GM12878 (cell line): ENCODE results near the gene IL27RA. TPM values are rescaled to one million over a fixed set of nuclear protein-coding genes. Genes with fewer than 3 reads are reported as not detected.
A peak's percentile ranks its signal among the peaks of the same experiment; 100 is the strongest.

Experiments
- CBX3 ChIP-seq: fragments of 200-600 bp; sonication (generic); IDR thresholded peaks from 2 replicates; pipeline ENCODE4 v1.6.1; 2016; ENCODE audit warnings: low read depth, borderline replicate concordance
- ESRRA ChIP-seq: IDR thresholded peaks from 2 replicates; pipeline ENCODE4 v1.6.1; 2012; ENCODE audit warnings: mild to moderate bottlenecking, low read length, improper control_type of control experiment
- HDAC6 ChIP-seq: fragments of 200-600 bp; sonication (generic); IDR thresholded peaks from one replicate; pipeline ENCODE4 v1.8.0; 2017; ENCODE audit warnings: antibody characterized with exemption; ENCODE audit not compliant: unreplicated experiment
- HDGF ChIP-seq: fragments of 450-650 bp; IDR thresholded peaks from 2 replicates; pipeline ENCODE4 v1.6.1; 2016; ENCODE audit warnings: antibody characterized with exemption
- KLF5 ChIP-seq: fragments of 450-650 bp; IDR thresholded peaks from 2 replicates; pipeline ENCODE4 v1.6.1; 2014; ENCODE audit warnings: mild to moderate bottlenecking; ENCODE audit not compliant: partially characterized antibody
- MTA3 ChIP-seq: IDR thresholded peaks from 2 replicates; pipeline ENCODE4 v1.6.1; 2012; ENCODE audit warnings: low read length, inconsistent platforms, borderline replicate concordance
- NFYA ChIP-seq: IDR thresholded peaks from 2 replicates; pipeline ENCODE4 v1.6.1; 2011; ENCODE audit warnings: low read depth, mild to moderate bottlenecking, low read length, improper control_type of control experiment, borderline replicate concordance
- POLR2A ChIP-seq: IDR thresholded peaks from 2 replicates; pipeline ENCODE4 v1.6.1; 2011; ENCODE audit warnings: low read depth, mild to moderate bottlenecking, low read length
- RFX5 ChIP-seq: IDR thresholded peaks from 2 replicates; pipeline ENCODE4 v1.6.1; 2011; ENCODE audit warnings: low read depth, low read length, improper control_type of control experiment
- SIN3A ChIP-seq: IDR thresholded peaks from 2 replicates; pipeline ENCODE4 v1.6.1; 2012; ENCODE audit warnings: low read depth, low read length, improper control_type of control experiment
- SIX5 ChIP-seq: IDR thresholded peaks from 2 replicates; pipeline ENCODE4 v1.6.1; 2011; ENCODE audit warnings: mild to moderate bottlenecking, low read depth, low read length, moderate library complexity; ENCODE audit not compliant: severe bottlenecking
- SMAD5 ChIP-seq: IDR thresholded peaks from 2 replicates; pipeline ENCODE4 v1.6.1; 2016; ENCODE audit warnings: antibody characterized with exemption, low read depth
- SMC3 ChIP-seq: IDR thresholded peaks from 2 replicates; pipeline ENCODE4 v1.6.1; 2011; ENCODE audit warnings: low read length, improper control_type of control experiment, borderline replicate concordance
- SP1 ChIP-seq: IDR thresholded peaks from one replicate; pipeline ENCODE4 v1.6.1; 2011; ENCODE audit warnings: low read depth, low read length
- SREBF2 ChIP-seq: IDR thresholded peaks from 2 replicates; pipeline ENCODE4 v1.6.1; 2012; ENCODE audit warnings: mild to moderate bottlenecking, low read length
- SUZ12 ChIP-seq: fragments of 200-600 bp; sonication (generic); IDR thresholded peaks from one replicate; pipeline ENCODE4 v1.6.1; 2018; ENCODE audit warnings: antibody characterized with exemption, mild to moderate bottlenecking; ENCODE audit not compliant: unreplicated experiment
- TARDBP ChIP-seq: IDR thresholded peaks from 2 replicates; pipeline ENCODE4 v1.6.1; 2016; ENCODE audit warnings: borderline replicate concordance
- TCF7 ChIP-seq: IDR thresholded peaks from 2 replicates; pipeline ENCODE4 v1.6.1; 2014; ENCODE audit warnings: antibody characterized with exemption, borderline replicate concordance
- YY1 ChIP-seq: IDR thresholded peaks from 2 replicates; pipeline ENCODE4 v1.6.1; 2011; ENCODE audit warnings: low read depth, mild to moderate bottlenecking, low read length
- ZNF207 ChIP-seq: fragments of 450-650 bp; IDR thresholded peaks from 2 replicates; pipeline ENCODE4 v1.6.1; 2014; ENCODE audit warnings: antibody characterized with exemption, mild to moderate bottlenecking, borderline replicate concordance
- polyA plus RNA-seq, 11 experiments: library from polyadenylated mRNA; depleted of rRNA in 4 of 11; unstranded in 6 of 11; stranded (reverse) in 5 of 11; fragments of >200 nt; fragmentation: Nextera tagmentation in 4 of 11; fragmentation: Illumina TruSeq in 1 of 11; extraction: Ambion mirVana in 4 of 11; extraction: Trizol in 1 of 11; gene quantifications; 1 replicate in 1 of 11; 2 replicates in 10 of 11; pipeline versions ENCODE4 v1.2.1 to v1.2.3, GENCODE V29; 2011 to 2016; ENCODE audit warnings: inconsistent platforms in 2 of 11, missing spikeins in 2 of 11, low read depth in 1 of 11
- total RNA-seq, 4 experiments: library from RNA; depleted of rRNA in 3 of 4; stranded (reverse); fragments of >200 nt in 3 of 4; fragmentation: Illumina TruSeq in 1 of 4; extraction: Trizol in 1 of 4; gene quantifications; 2 replicates each; pipeline versions ENCODE4 v1.2.1 to v1.2.3, GENCODE V29; 2013 to 2021
- TF ChIP-seq, protein P1 (sequence below): IDR thresholded peaks from 2 replicates; pipeline ENCODE4 v1.6.1; 2011; ENCODE audit warnings: borderline replicate concordance, low read depth, mild to moderate bottlenecking, moderate library complexity, low read length; ENCODE audit not compliant: insufficient read depth, poor library complexity, severe bottlenecking
- TF ChIP-seq, protein P2 (sequence below): IDR thresholded peaks from 2 replicates; pipeline ENCODE4 v1.6.1; 2012; ENCODE audit warnings: improper control_type of control experiment, low read depth, low read length; ENCODE audit not compliant: insufficient replicate concordance
- TF ChIP-seq, protein P3 (sequence below): fragments of 450-650 bp; conservative IDR thresholded peaks from 2 replicates; pipeline ENCODE4 v1.6.1; 2017; ENCODE audit warnings: mild to moderate bottlenecking, moderate library complexity

IL27RA gene
- total and polyA plus RNA-seq, 10 of the 15 experiments (the other 5 are each of a cell fraction or from before 2014, with no cell fraction given), result 8.4 to 63.5 (median 41.2) TPM

DNA sequence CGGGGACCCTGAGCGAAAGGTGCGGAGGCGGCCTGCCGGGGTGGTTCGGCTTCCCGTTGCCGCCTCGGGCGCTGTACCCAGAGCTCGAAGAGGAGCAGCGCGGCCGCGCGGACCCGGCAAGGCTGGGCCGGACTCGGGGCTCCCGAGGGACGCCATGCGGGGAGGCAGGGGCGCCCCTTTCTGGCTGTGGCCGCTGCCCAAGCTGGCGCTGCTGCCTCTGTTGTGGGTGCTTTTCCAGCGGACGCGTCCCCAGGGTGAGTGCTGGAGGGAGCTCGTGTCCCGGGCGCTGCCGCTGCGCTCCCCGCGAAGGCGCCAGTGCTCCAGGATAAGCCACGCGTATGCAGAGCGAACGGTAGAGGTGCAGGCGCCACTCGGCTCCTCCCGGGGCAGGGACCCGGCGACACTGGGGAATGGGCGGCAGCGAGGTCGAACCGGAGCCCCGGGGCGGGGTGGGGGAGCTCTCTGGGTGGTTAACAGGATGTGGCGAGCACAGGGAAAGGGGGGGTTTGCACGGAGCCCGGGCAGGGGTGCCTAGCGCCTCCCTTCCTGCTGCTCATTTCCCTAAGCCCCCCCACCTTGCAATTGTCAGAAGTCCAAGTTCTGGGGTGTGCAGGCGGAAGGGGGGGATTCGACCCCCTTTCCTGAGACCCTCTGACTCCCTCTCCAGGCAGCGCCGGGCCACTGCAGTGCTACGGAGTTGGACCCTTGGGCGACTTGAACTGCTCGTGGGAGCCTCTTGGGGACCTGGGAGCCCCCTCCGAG, at the start of gene IL27RA (continued):
- TF ChIP-seq, protein P1, sequence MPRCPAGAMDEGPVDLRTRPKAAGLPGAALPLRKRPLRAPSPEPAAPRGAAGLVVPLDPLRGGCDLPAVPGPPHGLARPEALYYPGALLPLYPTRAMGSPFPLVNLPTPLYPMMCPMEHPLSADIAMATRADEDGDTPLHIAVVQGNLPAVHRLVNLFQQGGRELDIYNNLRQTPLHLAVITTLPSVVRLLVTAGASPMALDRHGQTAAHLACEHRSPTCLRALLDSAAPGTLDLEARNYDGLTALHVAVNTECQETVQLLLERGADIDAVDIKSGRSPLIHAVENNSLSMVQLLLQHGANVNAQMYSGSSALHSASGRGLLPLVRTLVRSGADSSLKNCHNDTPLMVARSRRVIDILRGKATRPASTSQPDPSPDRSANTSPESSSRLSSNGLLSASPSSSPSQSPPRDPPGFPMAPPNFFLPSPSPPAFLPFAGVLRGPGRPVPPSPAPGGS, result no peak
- TF ChIP-seq, protein P2, sequence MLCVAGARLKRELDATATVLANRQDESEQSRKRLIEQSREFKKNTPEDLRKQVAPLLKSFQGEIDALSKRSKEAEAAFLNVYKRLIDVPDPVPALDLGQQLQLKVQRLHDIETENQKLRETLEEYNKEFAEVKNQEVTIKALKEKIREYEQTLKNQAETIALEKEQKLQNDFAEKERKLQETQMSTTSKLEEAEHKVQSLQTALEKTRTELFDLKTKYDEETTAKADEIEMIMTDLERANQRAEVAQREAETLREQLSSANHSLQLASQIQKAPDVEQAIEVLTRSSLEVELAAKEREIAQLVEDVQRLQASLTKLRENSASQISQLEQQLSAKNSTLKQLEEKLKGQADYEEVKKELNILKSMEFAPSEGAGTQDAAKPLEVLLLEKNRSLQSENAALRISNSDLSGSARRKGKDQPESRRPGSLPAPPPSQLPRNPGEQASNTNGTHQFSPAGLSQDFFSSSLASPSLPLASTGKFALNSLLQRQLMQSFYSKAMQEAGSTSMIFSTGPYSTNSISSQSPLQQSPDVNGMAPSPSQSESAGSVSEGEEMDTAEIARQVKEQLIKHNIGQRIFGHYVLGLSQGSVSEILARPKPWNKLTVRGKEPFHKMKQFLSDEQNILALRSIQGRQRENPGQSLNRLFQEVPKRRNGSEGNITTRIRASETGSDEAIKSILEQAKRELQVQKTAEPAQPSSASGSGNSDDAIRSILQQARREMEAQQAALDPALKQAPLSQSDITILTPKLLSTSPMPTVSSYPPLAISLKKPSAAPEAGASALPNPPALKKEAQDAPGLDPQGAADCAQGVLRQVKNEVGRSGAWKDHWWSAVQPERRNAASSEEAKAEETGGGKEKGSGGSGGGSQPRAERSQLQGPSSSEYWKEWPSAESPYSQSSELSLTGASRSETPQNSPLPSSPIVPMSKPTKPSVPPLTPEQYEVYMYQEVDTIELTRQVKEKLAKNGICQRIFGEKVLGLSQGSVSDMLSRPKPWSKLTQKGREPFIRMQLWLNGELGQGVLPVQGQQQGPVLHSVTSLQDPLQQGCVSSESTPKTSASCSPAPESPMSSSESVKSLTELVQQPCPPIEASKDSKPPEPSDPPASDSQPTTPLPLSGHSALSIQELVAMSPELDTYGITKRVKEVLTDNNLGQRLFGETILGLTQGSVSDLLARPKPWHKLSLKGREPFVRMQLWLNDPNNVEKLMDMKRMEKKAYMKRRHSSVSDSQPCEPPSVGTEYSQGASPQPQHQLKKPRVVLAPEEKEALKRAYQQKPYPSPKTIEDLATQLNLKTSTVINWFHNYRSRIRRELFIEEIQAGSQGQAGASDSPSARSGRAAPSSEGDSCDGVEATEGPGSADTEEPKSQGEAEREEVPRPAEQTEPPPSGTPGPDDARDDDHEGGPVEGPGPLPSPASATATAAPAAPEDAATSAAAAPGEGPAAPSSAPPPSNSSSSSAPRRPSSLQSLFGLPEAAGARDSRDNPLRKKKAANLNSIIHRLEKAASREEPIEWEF, result no peak
- TF ChIP-seq TCF7 (no peak), SIN3A (no peak), HDGF (no peak), SREBF2 (no peak), YY1 (0 out of 2 replicates have a peak, but pooled peaks have one; percentile 16), POLR2A (peak; percentile 80), TARDBP (no peak), SMAD5 (peak; percentile 57; the same call in 1 of the 2 replicates), MTA3 (no peak), SMC3 (peak; percentile 68; the same call in 1 of the 2 replicates), HDAC6 (peak; percentile 37), ZNF207 (no peak), NFYA (no peak), CBX3 (no peak), KLF5 (no peak), ESRRA (no peak), RFX5 (no peak), SP1 (no peak), SUZ12 (no peak), SIX5 (no peak)
- TF ChIP-seq, protein P3, sequence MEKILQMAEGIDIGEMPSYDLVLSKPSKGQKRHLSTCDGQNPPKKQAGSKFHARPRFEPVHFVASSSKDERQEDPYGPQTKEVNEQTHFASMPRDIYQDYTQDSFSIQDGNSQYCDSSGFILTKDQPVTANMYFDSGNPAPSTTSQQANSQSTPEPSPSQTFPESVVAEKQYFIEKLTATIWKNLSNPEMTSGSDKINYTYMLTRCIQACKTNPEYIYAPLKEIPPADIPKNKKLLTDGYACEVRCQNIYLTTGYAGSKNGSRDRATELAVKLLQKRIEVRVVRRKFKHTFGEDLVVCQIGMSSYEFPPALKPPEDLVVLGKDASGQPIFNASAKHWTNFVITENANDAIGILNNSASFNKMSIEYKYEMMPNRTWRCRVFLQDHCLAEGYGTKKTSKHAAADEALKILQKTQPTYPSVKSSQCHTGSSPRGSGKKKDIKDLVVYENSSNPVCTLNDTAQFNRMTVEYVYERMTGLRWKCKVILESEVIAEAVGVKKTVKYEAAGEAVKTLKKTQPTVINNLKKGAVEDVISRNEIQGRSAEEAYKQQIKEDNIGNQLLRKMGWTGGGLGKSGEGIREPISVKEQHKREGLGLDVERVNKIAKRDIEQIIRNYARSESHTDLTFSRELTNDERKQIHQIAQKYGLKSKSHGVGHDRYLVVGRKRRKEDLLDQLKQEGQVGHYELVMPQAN, result peak; percentile 67
